PC-3 (cell line): Measurements from ENCODE around the gene COL8A2. TPM values are rescaled to one million over a fixed set of nuclear protein-coding genes. Genes with fewer than 3 reads are reported as not detected.

Experiments
- ATAC-seq: fragments of 200-7000 bp; cut with Tn5 transposase; 2 replicates; pipeline ENCODE4 v1.9.1; 2020; ENCODE audit warnings: mild to moderate bottlenecking, moderate library complexity
- BruUV-seq: library from RNA; stranded (reverse); fragments of 400-500 nt; replicated peaks from 2 replicates; lab custom pipeline; 2021; lab: Mats Ljungman, UMichigan
- CTCF ChIA-PET: fragments of 300-600 bp; sonication (Branson Sonifier 250); formaldehyde crosslinking; loops from one replicate; lab custom pipeline; 2022; ENCODE audit warnings: antibody characterized with exemption; lab: Charles Lee
- POLR2A ChIA-PET: fragments of 300-600 bp; sonication (Branson Sonifier 250); formaldehyde crosslinking; loops from one replicate; lab custom pipeline; 2022; ENCODE audit warnings: antibody characterized with exemption; ENCODE audit not compliant: unreplicated experiment; lab: Charles Lee
- DNase-seq: peaks from one replicate; pipeline ENCODE4 v3.0.0-alpha.2; 2015
- H2AFZ ChIP-seq: fragments of 300-600 bp; sonication (generic); 2 replicates; pipeline ENCODE4 v1.6.0; 2016; ENCODE audit warnings: antibody characterized with exemption, low read length
- H3F3A ChIP-seq: fragments of 300-600 bp; sonication (generic); one replicate; pipeline ENCODE4 v1.6.0; 2017; ENCODE audit warnings: antibody characterized with exemption, low read length, control low read depth, mild to moderate bottlenecking; ENCODE audit not compliant: unreplicated experiment
- H3K27ac ChIP-seq: fragments of 300-600 bp; sonication (generic); 2 replicates; pipeline ENCODE4 v1.5.1; 2016; ENCODE audit warnings: mild to moderate bottlenecking, low read length
- H3K27me3 ChIP-seq: fragments of 300-600 bp; sonication (generic); 2 replicates; pipeline ENCODE4 v1.6.1; 2016; ENCODE audit warnings: low read length, mixed read lengths
- H3K36me3 ChIP-seq: fragments of 300-600 bp; sonication (generic); 2 replicates; pipeline ENCODE4 v1.6.1; 2016; ENCODE audit warnings: low read depth, mixed run types, low read length, mixed read lengths
- H3K4me1 ChIP-seq: fragments of 300-600 bp; sonication (generic); 2 replicates; pipeline ENCODE4 v1.5.1; 2016; ENCODE audit warnings: low read length; ENCODE audit not compliant: insufficient read depth
- H3K4me2 ChIP-seq: fragments of 300-600 bp; sonication (generic); 2 replicates; pipeline ENCODE4 v1.6.0; 2016; ENCODE audit warnings: low read length
- H3K4me3 ChIP-seq: fragments of 300-600 bp; sonication (generic); 2 replicates; pipeline ENCODE4 v1.5.1; 2016; ENCODE audit warnings: mild to moderate bottlenecking, low read length, mixed read lengths
- H3K79me2 ChIP-seq: fragments of 300-600 bp; sonication (generic); 2 replicates; pipeline ENCODE4 v1.6.1; 2017; ENCODE audit warnings: low read length, mixed read lengths
- H3K9ac ChIP-seq: fragments of 300-600 bp; sonication (generic); 2 replicates; pipeline ENCODE4 v1.6.0; 2016; ENCODE audit warnings: mild to moderate bottlenecking, low read length
- H3K9me2 ChIP-seq: fragments of 300-600 bp; sonication (generic); replicated peaks from 2 replicates; pipeline ENCODE4 v1.6.1; 2016; ENCODE audit warnings: mixed run types, low read length, mixed read lengths
- H3K9me3 ChIP-seq: fragments of 300-600 bp; sonication (generic); 2 replicates; pipeline ENCODE4 v1.6.1; 2016; ENCODE audit warnings: low read length, mixed read lengths
- H4K20me1 ChIP-seq: fragments of 300-600 bp; sonication (generic); 2 replicates; pipeline ENCODE4 v1.6.1; 2016; ENCODE audit warnings: low read length, mixed read lengths
- CTCF ChIP-seq: fragments of 300-600 bp; sonication (generic); conservative IDR thresholded peaks from 2 replicates; pipeline ENCODE4 v1.5.1; 2017; ENCODE audit warnings: antibody characterized with exemption, low read depth, mild to moderate bottlenecking, low read length
- EZH2 ChIP-seq: fragments of 300-600 bp; sonication (generic); IDR thresholded peaks from one replicate; pipeline ENCODE4 v1.6.1; 2017; ENCODE audit warnings: antibody characterized with exemption, mild to moderate bottlenecking, low read length; ENCODE audit not compliant: unreplicated experiment
- EZH2phosphoT487 ChIP-seq: fragments of 300-600 bp; sonication (generic); IDR thresholded peaks from 2 replicates; pipeline ENCODE4 v1.6.1; 2018; ENCODE audit warnings: mild to moderate bottlenecking, antibody characterized with exemption, low read length, borderline replicate concordance
- intact Hi-C: fragments of 100-400 bp; cut with micrococcal nuclease; formaldehyde crosslinking; loops from 2 replicates; pipeline ENCODE4 v1.9.0; 2023
- total RNA-seq: library from RNA; depleted of rRNA; stranded (reverse); fragments of >200 nt; gene quantifications from 2 replicates; pipeline ENCODE4 v1.2.3, GENCODE V29; 2014

COL8A2 gene
- total RNA-seq, 1 experiment from 2014 or later = 0.26 TPM

GRCh38 chr1:36088577-36089392 is 36.2 kb downstream of the COL8A2 start, which contains the start of gene ADPRS:
TSS of gene ADPRS (plus strand) at chr1:36088892. CDS start at chr1:36088905, 13 bp downstream.
- ChIA-PET POLR2A (interaction anchor here (0.5 kb wide), 1 partner anchor 61 kb away, joined by 3 read pairs; no protein-coding TSS in a partner anchor), CTCF (no interaction called here)
- Histone ChIP-seq H3K4me2 (peak within 1 kb of the TSS; percentile 95), H3K9me3 (no peaks in the 10 kb centered on the region), H2AFZ (peak within 1 kb of the TSS; percentile 98), H3F3A (no peaks in the 10 kb centered on the region), H3K4me3 (peak within 1 kb of the TSS; percentile 99), H3K27me3 (no peaks in the 10 kb centered on the region), H4K20me1 (no peaks in the 10 kb centered on the region), H3K36me3 (peaks cover 21% of the 10 kb centered on the region; the same call in 1 of the 2 replicates), H3K4me1 (peaks cover 13% of the 10 kb centered on the region; the same call in 1 of the 2 replicates), H3K79me2 (peaks cover 28% of the 10 kb centered on the region), H3K9ac (peak within 1 kb of the TSS; percentile 94), H3K9me2 (no peaks in the 10 kb centered on the region), H3K27ac (peak within 1 kb of the TSS; percentile 50)
- TF ChIP-seq CTCF (peak; percentile 95), EZH2phosphoT487 (no peak), EZH2 (no peak)
- intact Hi-C loops = loop anchor here (5.0 to 10.0 kb wide), 2 partner anchors 154 to 231 kb away; partner anchors contain the start of gene AGO3
- DNase-seq (peak; percentile 88), ATAC-seq (peak; percentile 91)
- no TSS peak for BruUV-seq

DNA sequence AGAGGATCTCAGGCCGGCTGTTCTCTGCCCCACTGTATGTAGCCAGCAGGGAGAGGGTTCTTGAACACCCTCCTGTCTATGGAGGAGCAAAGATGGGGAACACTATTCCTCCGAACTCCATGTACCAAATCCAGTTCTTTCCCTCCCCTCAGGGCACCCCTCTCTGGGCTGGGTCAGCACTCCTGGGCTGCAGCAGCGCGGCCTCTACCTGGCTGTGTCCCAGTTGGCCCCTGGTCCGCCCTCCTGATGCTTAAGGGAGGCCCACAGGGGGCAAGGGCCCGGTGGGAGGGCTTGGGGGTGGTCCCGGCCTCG is 36.8 kb downstream of the COL8A2 start:
- Histone ChIP-seq H3K9me2 (no peaks in the 10 kb centered on the region), H3K36me3 (peaks cover 15% of the 10 kb centered on the region; the same call in 1 of the 2 replicates), H3K27me3 (no peaks in the 10 kb centered on the region), H3K9me3 (no peaks in the 10 kb centered on the region), H3K9ac (peak overlapping the region; percentile 94), H3K27ac (no peak overlapping the region), H3K4me3 (peak overlapping the region; percentile 99), H3K79me2 (peaks cover 28% of the 10 kb centered on the region), H3F3A (no peaks in the 10 kb centered on the region), H2AFZ (peak overlapping the region; percentile 98), H3K4me1 (peaks cover 13% of the 10 kb centered on the region; the same call in 1 of the 2 replicates), H3K4me2 (peak overlapping the region; percentile 95), H4K20me1 (no peaks in the 10 kb centered on the region)
- ATAC-seq (peak; percentile 2; the same call in 1 of the 2 replicates), DNase-seq (no peak)
- BruUV-seq = TSS peak; percentile 40
- intact Hi-C loops = loop anchor here (5.0 to 10.0 kb wide), 2 partner anchors 153 to 231 kb away; partner anchors contain the start of gene AGO3
- TF ChIP-seq EZH2 = no peak
- no peak for TF ChIP-seq CTCF
- TF ChIP-seq EZH2phosphoT487 = no peak
- ChIA-PET CTCF (no interaction called here), POLR2A (no interaction called here)
